HEK293T (cell line): ENCODE results near the gene PCDHB5.
"Not testable (repeated sequence)": the region's sequence is repeated elsewhere in the genome, so short reads cannot be mapped to it uniquely, and the experiment has no call there.

Source experiments
- CTCF ChIA-PET: fragments of 350-600 bp; formaldehyde crosslinking; extraction: SDS; loops from one replicate; lab custom pipeline; 2021; ENCODE audit warnings: antibody characterized with exemption, inconsistent platforms; lab: Yijun Ruan, JAX
- POLR2A ChIA-PET: fragments of 350-600 bp; formaldehyde crosslinking; extraction: SDS; loops from one replicate; lab custom pipeline; 2020; ENCODE audit warnings: antibody characterized with exemption, inconsistent platforms; lab: Yijun Ruan, JAX
- DNase-seq: peaks from one replicate; pipeline ENCODE4 v3.0.0; 2012; ENCODE audit warnings: mixed read lengths; ENCODE audit errors: extremely low spot score
- ARNT ChIP-seq: fragments of 450-650 bp; IDR thresholded peaks from 2 replicates; pipeline ENCODE4 v1.6.1; 2017; ENCODE audit warnings: mild to moderate bottlenecking
- BHLHE40 ChIP-seq: fragments of 450-650 bp; IDR thresholded peaks from 2 replicates; pipeline ENCODE4 v1.6.1; 2016; ENCODE audit warnings: mild to moderate bottlenecking, moderate library complexity, borderline replicate concordance
- CTBP1 ChIP-seq: fragments of 450-650 bp; IDR thresholded peaks from 2 replicates; pipeline ENCODE4 v1.6.1; 2016; ENCODE audit warnings: borderline replicate concordance
- ELF4 ChIP-seq: fragments of 450-650 bp; IDR thresholded peaks from 2 replicates; pipeline ENCODE4 v1.6.1; 2017; ENCODE audit warnings: antibody characterized with exemption
- FOXA1 ChIP-seq: fragments of 450-650 bp; IDR thresholded peaks from 2 replicates; pipeline ENCODE4 v1.6.1; 2016; ENCODE audit warnings: mild to moderate bottlenecking
- FOXK2 ChIP-seq: fragments of 450-650 bp; IDR thresholded peaks from 2 replicates; pipeline ENCODE4 v1.6.1; 2016; ENCODE audit warnings: mild to moderate bottlenecking
- FOXM1 ChIP-seq: fragments of 450-650 bp; IDR thresholded peaks from 2 replicates; pipeline ENCODE4 v1.6.1; 2017; ENCODE audit warnings: mild to moderate bottlenecking, borderline replicate concordance
- HDGF ChIP-seq: fragments of 450-650 bp; IDR thresholded peaks from 2 replicates; pipeline ENCODE4 v1.6.1; 2017; ENCODE audit warnings: antibody characterized with exemption, borderline replicate concordance
- L3MBTL2 ChIP-seq: fragments of 450-650 bp; conservative IDR thresholded peaks from 2 replicates; pipeline ENCODE4 v1.6.1; 2016; ENCODE audit warnings: mild to moderate bottlenecking
- LEF1 ChIP-seq: fragments of 450-650 bp; IDR thresholded peaks from 2 replicates; pipeline ENCODE4 v1.6.1; 2017; ENCODE audit warnings: mild to moderate bottlenecking, borderline replicate concordance
- NFRKB ChIP-seq: fragments of 450-650 bp; IDR thresholded peaks from 2 replicates; pipeline ENCODE4 v1.6.1; 2016; ENCODE audit warnings: mild to moderate bottlenecking, moderate library complexity
- PKNOX1 ChIP-seq: fragments of 450-650 bp; IDR thresholded peaks from 2 replicates; pipeline ENCODE4 v1.6.1; 2016
- SP1 ChIP-seq: fragments of 450-650 bp; IDR thresholded peaks from 2 replicates; pipeline ENCODE4 v1.6.1; 2017
- SUZ12 ChIP-seq: fragments of 450-650 bp; IDR thresholded peaks from 2 replicates; pipeline ENCODE4 v1.6.1; 2016; ENCODE audit warnings: mild to moderate bottlenecking
- TARDBP ChIP-seq: fragments of 450-650 bp; IDR thresholded peaks from 2 replicates; pipeline ENCODE4 v1.6.1; 2016
- ZNF384 ChIP-seq: fragments of 450-650 bp; IDR thresholded peaks from 2 replicates; pipeline ENCODE4 v1.6.1; 2016

PCDHB5 gene

GRCh38 chr5:141105350-141105749 is 29.7 kb upstream of the PCDHB5 start:
- POLR2A ChIA-PET, result no interaction called here
- DNase-seq, result no peak
- TF ChIP-seq SP1, result no peak
- no peak for TF ChIP-seq HDGF
- TF ChIP-seq CTBP1, result no peak
- TF ChIP-seq ARNT, result no peak
- TF ChIP-seq BHLHE40, result no peak
- TF ChIP-seq LEF1, result no peak
- TF ChIP-seq FOXA1, result no peak
- CTCF ChIA-PET, result no interaction called here

GRCh38 chr5:141119250-141119649 is 15.8 kb upstream of the PCDHB5 start:
- TF ChIP-seq FOXM1 (no peak), L3MBTL2 (no peak), PKNOX1 (no peak), TARDBP (no peak), BHLHE40 (no peak), SP1 (no peak), FOXK2 (no peak), FOXA1 (no peak), ARNT (no peak), NFRKB (no peak), LEF1 (no peak), ELF4 (no peak), CTBP1 (no peak), HDGF (no peak), SUZ12 (no peak), ZNF384 (no peak)
- DNase-seq, result no peak
- POLR2A ChIA-PET, result no interaction called here
- CTCF ChIA-PET, result no interaction called here

- CTCF ChIA-PET, result no interaction called here
- no peak for DNase-seq
- POLR2A ChIA-PET, result no interaction called here
- TF ChIP-seq LEF1 (no peak), CTBP1 (no peak), ZNF384 (no peak), PKNOX1 (no peak), BHLHE40 (no peak), TARDBP (no peak), L3MBTL2 (no peak), NFRKB (no peak), SP1 (no peak), ELF4 (no peak)
Observed at GRCh38 chr5:141121563-141121962, 13.4 kb upstream of the PCDHB5 start, which contains the start of gene PCDHB4. Gene PCDHB4 (plus strand): TSS chr5:141121818. CDS start chr5:141121999, 181 bp downstream.

- ChIA-PET POLR2A (no interaction called here), CTCF (interaction anchor here (0.7 kb wide), 1 partner anchor 336 kb away, joined by 3 read pairs; the partner anchor contains the start of gene PCDHA1)
Observed at GRCh38 chr5:141121985-141122384, 13.0 kb upstream of the PCDHB5 start.

GRCh38 chr5:141123396-141124135 is 11.4 kb upstream of the PCDHB5 start:
- CTCF ChIA-PET, DNase-seq, POLR2A ChIA-PET: not testable (repeated sequence)

More at GRCh38 chr5:141121985-141122384, 13.0 kb upstream of the PCDHB5 start:
- no peak for TF ChIP-seq ZNF384
- TF ChIP-seq LEF1, result no peak
- no peak for TF ChIP-seq FOXK2
- TF ChIP-seq FOXA1, result no peak
- TF ChIP-seq SUZ12, result no peak
- no peak for TF ChIP-seq SP1
- no peak for TF ChIP-seq FOXM1
- no peak for TF ChIP-seq PKNOX1
- TF ChIP-seq L3MBTL2, result no peak
- TF ChIP-seq CTBP1, result no peak
- no peak for TF ChIP-seq ARNT
- no peak for TF ChIP-seq TARDBP
- TF ChIP-seq HDGF, result no peak
- no peak for TF ChIP-seq ELF4
- DNase-seq, result no peak

GRCh38 chr5:141127305-141127704 is 7.7 kb upstream of the PCDHB5 start:
- TF ChIP-seq ARNT, result no peak
- TF ChIP-seq SP1, result no peak
- no peak for TF ChIP-seq FOXM1
- no peak for TF ChIP-seq LEF1
- TF ChIP-seq SUZ12, result no peak
- TF ChIP-seq HDGF, result no peak
- no peak for TF ChIP-seq FOXK2
- no peak for TF ChIP-seq PKNOX1
- TF ChIP-seq ZNF384, result no peak
- no peak for TF ChIP-seq NFRKB
- DNase-seq, result no peak
- POLR2A ChIA-PET, result interaction anchor here (0.6 kb wide), 1 partner anchor 208 kb away, joined by 3 read pairs; no protein-coding TSS in a partner anchor
- CTCF ChIA-PET, result no interaction called here
